Measurements from ENCODE around the gene TXNDC17.

- TF ChIP-seq CTCF (IDR thresholded peaks at IDR 0.05), result no peak
- no peak for TF ChIP-seq POLR2A (IDR thresholded peaks at IDR 0.05)
These were observed 16.9 kb upstream of the TXNDC17 start for GRCh38 chr17:6623941-6624340.
